ENCODE data around the gene ZMYND8.
"Not testable (repeated sequence)": the region's sequence is repeated elsewhere in the genome, so short reads cannot be mapped to it uniquely, and the experiment has no call there.

The ZMYND8 gene

GRCh38 chr20:47309806-47310426 is 46.6 kb downstream of the ZMYND8 start:
- no peaks in the 10 kb centered on the region for H3K4me1 ChIP-seq (ENCODE audit: control insufficient read depth in 1 of 2, insufficient read depth in 2 of 2, low read length in 2 of 2)
- H3K9ac ChIP-seq (ENCODE audit: low read depth in 1 of 2, low read length in 2 of 2) = no peak overlapping the region
- H3K27me3 ChIP-seq (ENCODE audit: control insufficient read depth in 1 of 2, insufficient read depth in 2 of 2, low read length in 2 of 2) = no peaks in the 10 kb centered on the region
- H3K9me3 ChIP-seq (ENCODE audit: control insufficient read depth in 1 of 2, low read length in 2 of 2) = no peaks in the 10 kb centered on the region
- peaks cover 6 to 52% of the 10 kb centered on the region in 2 donors for H3K36me3 ChIP-seq (ENCODE audit: control insufficient read depth in 1 of 2, insufficient read depth in 2 of 2, low read length in 2 of 2)
- no peak overlapping the region for H3K4me3 ChIP-seq (ENCODE audit: low read depth in 1 of 2, low read length in 2 of 2)
- H3K27ac ChIP-seq (ENCODE audit: low read depth, low read length) = no peak overlapping the region

DNA sequence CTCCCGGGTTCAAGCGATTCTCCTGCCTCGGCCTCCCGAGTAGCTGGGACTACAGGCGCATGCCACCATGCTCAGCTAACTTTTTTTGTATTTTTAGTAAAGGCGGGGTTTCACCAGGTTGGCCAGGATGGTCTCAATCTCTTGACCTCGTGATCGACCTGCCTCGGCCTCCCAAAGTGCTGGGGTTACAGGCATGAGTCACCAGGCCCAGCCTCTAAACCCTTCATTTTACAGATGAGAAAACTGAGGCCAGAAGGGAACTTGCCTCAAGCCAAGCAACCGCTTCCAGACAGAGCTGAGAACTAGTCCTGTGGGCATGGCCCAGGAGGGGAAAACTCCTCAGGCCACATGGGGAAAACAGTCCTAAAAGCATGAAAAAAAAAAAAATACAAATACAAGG is 47.1 kb downstream of the ZMYND8 start:
- no peaks in the 10 kb centered on the region for H3K27me3 ChIP-seq (ENCODE audit: control insufficient read depth in 1 of 2, insufficient read depth in 2 of 2, low read length in 2 of 2)
- H3K9me3 ChIP-seq (ENCODE audit: control insufficient read depth in 1 of 2, low read length in 2 of 2) = no peaks in the 10 kb centered on the region
- peaks cover 10 to 57% of the 10 kb centered on the region in 2 donors for H3K36me3 ChIP-seq (ENCODE audit: control insufficient read depth in 1 of 2, insufficient read depth in 2 of 2, low read length in 2 of 2)
- peaks cover 4 to 5% of the 10 kb centered on the region in 2 donors for H3K4me1 ChIP-seq (ENCODE audit: control insufficient read depth in 1 of 2, insufficient read depth in 2 of 2, low read length in 2 of 2)
- H3K9ac ChIP-seq (ENCODE audit: low read depth in 1 of 2, low read length in 2 of 2) = no peak overlapping the region
- no peak overlapping the region for H3K27ac ChIP-seq (ENCODE audit: low read depth, low read length)
- no peak overlapping the region for H3K4me3 ChIP-seq (ENCODE audit: low read depth in 1 of 2, low read length in 2 of 2)

- not testable (repeated sequence) for H3K4me3 ChIP-seq (ENCODE audit: low read depth in 1 of 2, low read length in 2 of 2); H3K9ac ChIP-seq (ENCODE audit: low read depth in 1 of 2, low read length in 2 of 2); H3K4me1 ChIP-seq (ENCODE audit: control insufficient read depth in 1 of 2, insufficient read depth in 2 of 2, low read length in 2 of 2); H3K9me3 ChIP-seq (ENCODE audit: control insufficient read depth in 1 of 2, low read length in 2 of 2); H3K27ac ChIP-seq (ENCODE audit: low read depth, low read length); H3K27me3 ChIP-seq (ENCODE audit: control insufficient read depth in 1 of 2, insufficient read depth in 2 of 2, low read length in 2 of 2)
- H3K36me3 ChIP-seq (ENCODE audit: control insufficient read depth in 1 of 2, insufficient read depth in 2 of 2, low read length in 2 of 2) = peaks cover 23 to 63% of the 10 kb centered on the region in 2 donors
Observed at GRCh38 chr20:47307569-47307968, 48.9 kb downstream of the ZMYND8 start.

DNA sequence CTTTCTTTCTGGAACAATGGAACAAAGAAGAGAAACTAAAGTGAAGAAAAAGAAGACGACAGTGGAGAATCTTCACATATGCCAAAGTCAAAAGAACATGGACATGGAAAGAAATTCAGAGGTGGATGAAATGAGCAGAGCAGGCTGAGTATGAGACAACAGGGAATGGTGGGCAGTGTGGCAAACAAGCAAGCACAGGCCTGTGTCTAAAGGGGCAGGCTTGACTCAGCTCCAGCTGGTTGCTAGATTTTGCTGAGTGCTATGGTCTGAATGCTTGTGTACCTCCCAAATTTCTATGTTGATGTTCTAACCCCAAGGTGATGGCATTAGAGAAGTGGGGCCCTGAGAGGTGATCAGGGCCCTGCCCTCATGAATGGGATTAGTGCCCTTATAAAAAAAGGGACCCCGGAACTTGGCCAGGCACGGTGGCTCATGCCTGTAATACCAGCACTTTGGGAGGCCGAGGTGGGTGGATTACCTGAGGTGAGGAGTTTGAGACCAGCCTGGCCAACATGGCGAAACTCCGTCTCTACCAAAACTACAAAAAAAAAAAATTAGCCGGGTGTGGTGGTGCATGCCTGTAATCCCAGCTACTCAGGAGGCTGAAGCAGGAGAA is 49.6 kb downstream of the ZMYND8 start:
- no peak overlapping the region for H3K9ac ChIP-seq (ENCODE audit: low read depth in 1 of 2, low read length in 2 of 2)
- H3K9me3 ChIP-seq (ENCODE audit: control insufficient read depth in 1 of 2, low read length in 2 of 2) = no peaks in the 10 kb centered on the region
- peaks cover 24 to 63% of the 10 kb centered on the region in 2 donors for H3K36me3 ChIP-seq (ENCODE audit: control insufficient read depth in 1 of 2, insufficient read depth in 2 of 2, low read length in 2 of 2)
- H3K27ac ChIP-seq (ENCODE audit: low read depth, low read length) = no peak overlapping the region
- no peak overlapping the region for H3K4me3 ChIP-seq (ENCODE audit: low read depth in 1 of 2, low read length in 2 of 2)
- no peaks in the 10 kb centered on the region for H3K27me3 ChIP-seq (ENCODE audit: control insufficient read depth in 1 of 2, insufficient read depth in 2 of 2, low read length in 2 of 2)
- peaks cover 6 to 9% of the 10 kb centered on the region in 2 donors for H3K4me1 ChIP-seq (ENCODE audit: control insufficient read depth in 1 of 2, insufficient read depth in 2 of 2, low read length in 2 of 2)

DNA sequence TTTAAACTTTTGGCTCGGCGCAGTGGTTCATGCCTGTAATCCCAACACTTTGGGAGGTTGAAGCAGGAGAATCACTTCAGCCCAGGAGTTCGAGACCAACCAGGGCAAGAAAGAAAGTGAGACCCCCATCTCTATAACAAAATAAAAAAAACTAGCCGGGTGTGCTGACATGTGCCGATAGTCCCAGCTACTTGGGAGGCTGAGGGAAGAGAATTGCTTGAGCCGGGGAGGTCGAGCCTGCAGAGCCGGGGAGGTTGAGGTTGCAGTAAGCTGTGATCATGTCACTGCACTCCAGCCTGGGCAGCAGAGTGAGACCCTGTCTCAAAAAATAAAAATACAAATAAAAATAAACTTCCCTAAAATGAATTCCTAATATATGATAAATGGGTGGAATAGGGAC is 50.4 kb downstream of the ZMYND8 start:
- Histone ChIP-seq H3K36me3 (ENCODE audit: control insufficient read depth in 1 of 2, insufficient read depth in 2 of 2, low read length in 2 of 2) (peaks cover 24 to 63% of the 10 kb centered on the region in 2 donors), H3K27ac (ENCODE audit: low read depth, low read length) (no peak overlapping the region)

GRCh38 chr20:47305667-47306066 is 50.8 kb downstream of the ZMYND8 start:
- H3K36me3 ChIP-seq (ENCODE audit: control insufficient read depth in 1 of 2, insufficient read depth in 2 of 2, low read length in 2 of 2) = peaks cover 24 to 58% of the 10 kb centered on the region in 2 donors
- no peaks in the 10 kb centered on the region for H3K27me3 ChIP-seq (ENCODE audit: control insufficient read depth in 1 of 2, insufficient read depth in 2 of 2, low read length in 2 of 2)
- H3K9me3 ChIP-seq (ENCODE audit: control insufficient read depth in 1 of 2, low read length in 2 of 2) = no peaks in the 10 kb centered on the region

More for the DNA sequence above, 50.4 kb downstream of the ZMYND8 start:
- Histone ChIP-seq H3K4me1 (ENCODE audit: control insufficient read depth in 1 of 2, insufficient read depth in 2 of 2, low read length in 2 of 2) (peaks cover 6 to 9% of the 10 kb centered on the region in 2 donors), H3K27me3 (ENCODE audit: control insufficient read depth in 1 of 2, insufficient read depth in 2 of 2, low read length in 2 of 2) (no peaks in the 10 kb centered on the region), H3K4me3 (ENCODE audit: low read depth in 1 of 2, low read length in 2 of 2) (no peak overlapping the region), H3K9ac (ENCODE audit: low read depth in 1 of 2, low read length in 2 of 2) (no peak overlapping the region), H3K9me3 (ENCODE audit: control insufficient read depth in 1 of 2, low read length in 2 of 2) (no peaks in the 10 kb centered on the region)

DNA sequence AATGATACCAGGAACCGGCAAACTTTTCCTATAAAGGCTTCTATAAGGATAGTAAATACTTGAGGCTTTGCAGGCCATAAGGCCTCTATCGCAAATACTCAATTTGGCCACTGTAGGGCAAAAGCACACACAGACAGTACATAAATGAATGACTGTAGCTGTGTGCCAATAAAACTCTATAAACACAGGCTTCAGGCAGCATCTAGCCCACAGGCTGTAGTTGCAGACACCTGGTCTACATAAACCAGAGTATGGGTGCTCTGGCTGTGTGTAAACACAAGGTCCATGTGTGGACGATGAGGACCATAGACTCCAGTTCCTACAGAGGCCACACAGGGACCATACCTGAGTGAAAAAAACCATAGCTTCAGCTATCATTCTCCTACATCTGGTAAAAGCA is 52.2 kb downstream of the ZMYND8 start:
- Histone ChIP-seq H3K4me1 (ENCODE audit: control insufficient read depth in 1 of 2, insufficient read depth in 2 of 2, low read length in 2 of 2) (peaks cover 6 to 9% of the 10 kb centered on the region in 2 donors), H3K9ac (ENCODE audit: low read depth in 1 of 2, low read length in 2 of 2) (no peak overlapping the region), H3K27ac (ENCODE audit: low read depth, low read length) (no peak overlapping the region)

More at GRCh38 chr20:47305667-47306066, 50.8 kb downstream of the ZMYND8 start:
- no peak overlapping the region for H3K4me3 ChIP-seq (ENCODE audit: low read depth in 1 of 2, low read length in 2 of 2)
- no peak overlapping the region for H3K27ac ChIP-seq (ENCODE audit: low read depth, low read length)
- peaks cover 6 to 9% of the 10 kb centered on the region in 2 donors for H3K4me1 ChIP-seq (ENCODE audit: control insufficient read depth in 1 of 2, insufficient read depth in 2 of 2, low read length in 2 of 2)
- H3K9ac ChIP-seq (ENCODE audit: low read depth in 1 of 2, low read length in 2 of 2) = no peak overlapping the region

DNA sequence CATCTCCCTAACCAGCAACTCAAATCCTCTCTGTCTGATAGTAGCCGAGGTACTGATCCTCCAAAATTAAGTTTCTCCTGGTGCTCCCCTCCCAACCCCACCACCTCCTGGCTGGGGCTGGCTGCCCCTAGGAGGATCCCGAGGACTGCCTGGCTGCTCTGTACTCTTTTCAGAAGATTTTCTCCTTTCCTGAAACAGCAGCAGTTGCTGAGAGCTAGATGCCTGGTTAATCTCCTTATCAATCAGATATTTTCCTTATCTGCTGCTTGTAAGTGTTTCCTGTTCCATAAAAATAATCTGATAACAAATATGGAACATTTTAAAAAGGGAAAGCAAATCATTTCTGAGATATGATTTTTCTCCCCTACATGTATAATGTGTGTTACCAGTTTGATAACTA is 52.8 kb downstream of the ZMYND8 start:
- Histone ChIP-seq H3K27me3 (ENCODE audit: control insufficient read depth in 1 of 2, insufficient read depth in 2 of 2, low read length in 2 of 2) (no peaks in the 10 kb centered on the region), H3K4me1 (ENCODE audit: control insufficient read depth in 1 of 2, insufficient read depth in 2 of 2, low read length in 2 of 2) (peaks cover 6 to 9% of the 10 kb centered on the region in 2 donors), H3K4me3 (ENCODE audit: low read depth in 1 of 2, low read length in 2 of 2) (no peak overlapping the region), H3K27ac (ENCODE audit: low read depth, low read length) (no peak overlapping the region), H3K9ac (ENCODE audit: low read depth in 1 of 2, low read length in 2 of 2) (no peak overlapping the region), H3K9me3 (ENCODE audit: control insufficient read depth in 1 of 2, low read length in 2 of 2) (no peaks in the 10 kb centered on the region), H3K36me3 (ENCODE audit: control insufficient read depth in 1 of 2, insufficient read depth in 2 of 2, low read length in 2 of 2) (peaks cover 24 to 44% of the 10 kb centered on the region in 2 donors)

More for the DNA sequence above, 52.2 kb downstream of the ZMYND8 start:
- Histone ChIP-seq H3K4me3 (ENCODE audit: low read depth in 1 of 2, low read length in 2 of 2) (no peak overlapping the region), H3K9me3 (ENCODE audit: control insufficient read depth in 1 of 2, low read length in 2 of 2) (no peaks in the 10 kb centered on the region), H3K27me3 (ENCODE audit: control insufficient read depth in 1 of 2, insufficient read depth in 2 of 2, low read length in 2 of 2) (no peaks in the 10 kb centered on the region), H3K36me3 (ENCODE audit: control insufficient read depth in 1 of 2, insufficient read depth in 2 of 2, low read length in 2 of 2) (peaks cover 24 to 48% of the 10 kb centered on the region in 2 donors)

DNA sequence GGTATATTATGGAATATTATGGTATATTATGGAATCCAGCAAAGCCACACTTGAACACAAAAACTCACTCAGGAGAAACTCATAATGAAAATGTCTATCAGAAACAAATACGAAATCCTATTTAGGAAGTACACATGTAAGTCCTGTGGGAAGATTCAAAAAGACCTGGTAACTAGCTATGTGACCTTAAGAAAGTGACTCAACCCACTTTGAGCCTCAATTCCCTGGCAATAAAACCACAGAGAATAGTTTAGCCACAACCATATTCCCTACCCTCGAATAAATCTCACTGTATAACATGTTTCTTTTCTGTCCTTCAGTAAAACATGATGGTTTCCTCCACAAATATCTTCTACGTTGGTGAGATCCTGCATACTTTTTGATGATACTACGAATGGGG is 56.4 kb downstream of the ZMYND8 start:
- no peak overlapping the region for H3K4me3 ChIP-seq (ENCODE audit: low read depth in 1 of 2, low read length in 2 of 2)
- no peaks in the 10 kb centered on the region for H3K27me3 ChIP-seq (ENCODE audit: control insufficient read depth in 1 of 2, insufficient read depth in 2 of 2, low read length in 2 of 2)
- H3K4me1 ChIP-seq (ENCODE audit: control insufficient read depth in 1 of 2, insufficient read depth in 2 of 2, low read length in 2 of 2) = peaks cover 6 to 9% of the 10 kb centered on the region in 2 donors
- H3K9me3 ChIP-seq (ENCODE audit: control insufficient read depth in 1 of 2, low read length in 2 of 2) = no peaks in the 10 kb centered on the region
- no peak overlapping the region for H3K27ac ChIP-seq (ENCODE audit: low read depth, low read length)
- peaks cover 36 to 53% of the 10 kb centered on the region in 2 donors for H3K36me3 ChIP-seq (ENCODE audit: control insufficient read depth in 1 of 2, insufficient read depth in 2 of 2, low read length in 2 of 2)
- H3K9ac ChIP-seq (ENCODE audit: low read depth in 1 of 2, low read length in 2 of 2) = no peak overlapping the region

DNA sequence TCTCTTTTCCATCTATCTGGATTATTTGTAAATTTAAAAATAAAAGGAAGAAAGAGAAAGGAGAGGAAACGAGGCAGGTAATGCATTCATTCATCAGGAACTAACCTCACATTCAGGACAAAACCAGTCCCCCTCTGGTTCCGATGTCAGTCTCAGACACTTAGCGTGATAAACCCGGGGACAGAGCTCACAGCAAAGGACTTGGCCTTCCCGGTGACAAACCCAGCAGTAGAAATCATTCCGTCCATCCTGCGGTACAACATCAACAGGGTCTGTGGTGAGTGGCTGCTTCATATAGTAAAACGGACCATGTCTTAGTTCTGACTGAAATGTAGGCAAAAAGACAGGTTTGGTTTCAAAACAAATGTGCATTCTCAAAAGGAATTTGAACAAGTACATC is 57.9 kb downstream of the ZMYND8 start:
- no peak overlapping the region for H3K9ac ChIP-seq (ENCODE audit: low read depth in 1 of 2, low read length in 2 of 2)
- no peak overlapping the region for H3K4me3 ChIP-seq (ENCODE audit: low read depth in 1 of 2, low read length in 2 of 2)
- no peaks in the 10 kb centered on the region for H3K9me3 ChIP-seq (ENCODE audit: control insufficient read depth in 1 of 2, low read length in 2 of 2)
- H3K27me3 ChIP-seq (ENCODE audit: control insufficient read depth in 1 of 2, insufficient read depth in 2 of 2, low read length in 2 of 2) = no peaks in the 10 kb centered on the region
- H3K27ac ChIP-seq (ENCODE audit: low read depth, low read length) = no peak overlapping the region
- H3K36me3 ChIP-seq (ENCODE audit: control insufficient read depth in 1 of 2, insufficient read depth in 2 of 2, low read length in 2 of 2) = peaks cover 26 to 61% of the 10 kb centered on the region in 2 donors
- H3K4me1 ChIP-seq (ENCODE audit: control insufficient read depth in 1 of 2, insufficient read depth in 2 of 2, low read length in 2 of 2) = no peaks in the 10 kb centered on the region
